GM12891 (cell line): ENCODE data around the gene FAM237A.

Experiments
- PAX5 ChIP-seq: IDR thresholded peaks from 2 replicates; pipeline ENCODE4 v1.6.1; 2011; ENCODE audit warnings: low read length, moderate library complexity, mild to moderate bottlenecking; ENCODE audit not compliant: insufficient read depth, severe bottlenecking
- POLR2A ChIP-seq: IDR thresholded peaks from 2 replicates; pipeline ENCODE4 v1.6.1; 2011; ENCODE audit warnings: low read depth, low read length, control low read depth
- POLR2AphosphoS5 ChIP-seq: IDR thresholded peaks from 2 replicates; pipeline ENCODE4 v1.6.1; 2011; ENCODE audit warnings: low read depth, low read length, control low read depth
- TAF1 ChIP-seq: IDR thresholded peaks from 2 replicates; pipeline ENCODE4 v1.6.1; 2011; ENCODE audit warnings: low read depth, low read length, control low read depth

- TF ChIP-seq PAX5 (no peak), POLR2A (no peak), TAF1 (no peak), POLR2AphosphoS5 (no peak)
Measured at GRCh38 chr2:206698811-206699210, 56.5 kb downstream of the FAM237A start.
